GM18873 (cell line): ENCODE data around the gene CDKL2.
"Not testable (repeated sequence)": the region's sequence is repeated elsewhere in the genome, so short reads cannot be mapped to it uniquely, and the experiment has no call there.

ENCODE experiments used
- ATAC-seq: cut with Tn5 transposase; IDR thresholded peaks from one replicate; pipeline ENCODE4 v1.9.1; 2021; ENCODE audit warnings: mild to moderate bottlenecking, moderate library complexity, moderate number of reproducible peaks; ENCODE audit not compliant: unreplicated experiment, low FRiP score

CDKL2 gene

DNA sequence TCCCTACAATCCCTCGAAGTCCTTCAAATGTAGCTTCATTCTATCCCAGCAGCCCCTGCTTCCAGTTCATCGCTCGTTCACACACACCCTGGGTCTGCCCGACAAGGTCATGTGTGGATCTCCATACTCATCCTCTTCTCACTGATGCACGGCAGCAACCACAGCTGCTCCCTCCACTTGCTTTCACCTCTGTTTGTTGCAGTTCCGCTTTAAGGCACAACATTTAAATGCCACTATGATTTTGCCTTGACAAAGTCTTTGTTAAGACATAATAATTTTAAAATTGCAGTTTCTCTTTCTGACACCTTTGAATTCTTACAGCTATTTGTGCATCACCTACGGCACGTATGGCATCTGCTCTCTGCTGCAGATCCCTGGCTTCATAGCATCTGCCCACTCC lies 72.6 kb downstream of the CDKL2 start:
- ATAC-seq, result no peak

DNA sequence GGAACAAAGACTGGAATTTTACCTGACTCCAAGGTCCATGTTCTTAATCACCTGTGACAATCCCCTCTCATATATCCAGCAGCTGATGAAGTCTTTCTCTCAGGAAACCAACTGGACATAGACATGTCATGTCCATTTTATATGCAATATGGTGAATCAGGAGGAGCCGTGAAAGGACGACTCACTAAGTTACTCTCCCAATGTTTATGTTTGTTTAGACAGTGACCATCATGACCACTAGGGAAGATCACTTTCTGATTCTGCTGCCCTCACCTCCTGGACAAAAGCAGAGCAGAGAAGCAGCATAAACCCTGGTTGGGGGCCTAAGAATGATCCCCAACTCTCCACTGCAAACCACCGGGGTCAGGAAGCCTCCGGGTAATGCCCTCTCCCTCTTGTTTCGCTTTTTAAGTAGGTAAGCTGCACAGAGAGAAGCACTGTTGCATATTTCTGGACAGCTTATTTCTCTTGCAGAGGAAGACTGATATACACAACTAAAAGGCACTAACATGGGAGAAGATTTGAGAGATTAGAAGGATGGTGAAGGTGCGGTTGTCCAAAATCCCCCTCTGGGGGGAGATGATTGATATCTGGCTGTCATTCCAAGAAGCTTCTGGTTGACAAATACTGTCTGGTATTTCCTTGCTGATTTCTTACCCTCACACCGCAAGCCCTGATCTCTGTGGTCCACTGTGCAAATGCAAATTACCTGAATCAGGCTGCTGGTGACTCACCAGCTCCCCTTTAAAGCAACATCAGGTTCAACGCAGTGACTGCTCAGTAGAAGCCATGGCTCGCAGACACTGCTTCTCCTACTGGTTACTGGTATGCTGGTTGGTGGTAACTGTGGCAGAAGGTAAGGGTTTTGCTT lies 74.8 kb downstream of the CDKL2 start, which contains the start of gene ODAPH:
Gene ODAPH, plus strand, starts transcription at position 773 of the 871 bp plus-strand sequence. Its CDS starts 17 bp downstream, at position 790.
- ATAC-seq, result peak; percentile 98

DNA sequence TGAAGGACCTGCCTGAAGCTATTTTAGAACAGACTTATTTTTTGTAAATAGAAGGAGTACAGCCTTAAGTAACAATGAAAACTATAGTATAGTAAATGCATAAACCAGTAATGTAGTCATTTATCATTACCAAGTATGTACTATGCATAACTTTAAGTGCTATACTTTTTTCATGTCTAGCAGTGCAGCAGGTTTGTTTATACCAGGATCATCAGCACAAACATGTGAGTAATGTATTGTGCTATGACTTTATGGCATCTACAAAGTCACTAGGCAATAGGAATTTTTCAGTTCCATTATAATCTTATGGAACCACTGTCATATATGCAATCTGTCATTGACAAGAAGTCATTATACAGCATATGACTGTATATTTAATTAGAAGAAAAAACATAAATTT lies 77.9 kb downstream of the CDKL2 start:
- no peak for ATAC-seq

DNA sequence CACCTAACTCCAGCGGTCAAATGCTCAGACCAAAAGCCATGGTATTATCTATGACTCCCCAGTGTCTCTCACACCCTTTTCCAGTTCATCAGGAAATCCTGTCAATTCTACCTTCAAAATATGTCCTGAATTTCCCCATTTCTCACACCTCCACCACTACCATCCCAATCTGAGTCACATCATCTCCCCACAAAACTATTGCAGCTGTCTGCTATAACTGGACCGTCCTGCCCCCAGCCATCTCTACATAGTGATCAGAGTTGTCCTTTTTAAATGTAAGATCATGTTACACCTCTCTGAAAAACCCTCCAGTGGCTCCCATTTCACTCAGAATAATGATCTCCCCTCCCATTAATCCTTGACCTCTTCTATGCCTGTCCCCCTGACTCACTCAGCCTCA lies 81.3 kb downstream of the CDKL2 start:
- no peak for ATAC-seq

DNA sequence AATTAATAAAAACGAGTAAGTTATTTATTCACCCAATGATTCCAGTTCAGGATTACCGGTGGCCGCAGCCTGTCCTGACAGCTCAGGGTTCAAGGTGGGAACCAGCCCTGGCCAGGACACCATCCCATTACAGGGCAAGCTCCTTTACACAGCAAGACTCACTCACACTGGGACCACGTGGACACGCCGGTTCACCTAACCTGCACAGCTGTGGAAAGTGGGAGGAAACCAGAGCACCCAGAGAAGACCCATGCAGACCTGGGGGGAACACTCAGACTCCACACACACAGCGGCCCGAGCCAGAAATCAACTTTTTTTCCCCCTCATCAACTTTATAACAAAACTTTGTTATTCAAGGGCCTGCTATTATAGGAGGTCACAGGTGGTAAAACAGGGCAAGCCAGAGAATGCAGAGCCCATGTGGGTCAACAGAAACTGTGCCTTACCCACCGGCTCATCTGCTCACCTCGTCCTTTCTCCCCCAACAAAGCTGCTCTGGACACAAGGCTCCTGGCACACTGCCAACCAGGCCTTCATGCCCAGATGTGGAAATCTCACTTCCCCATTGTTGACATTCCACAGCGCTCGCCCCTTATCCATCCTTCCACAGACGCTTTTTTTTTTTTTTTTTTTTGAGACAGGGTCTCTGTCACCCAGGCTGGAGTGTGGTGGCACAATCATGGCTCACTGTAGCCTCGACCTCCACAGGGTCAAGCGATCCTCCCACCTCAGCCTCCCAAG lies 82.5 kb downstream of the CDKL2 start:
- ATAC-seq, result no peak

DNA sequence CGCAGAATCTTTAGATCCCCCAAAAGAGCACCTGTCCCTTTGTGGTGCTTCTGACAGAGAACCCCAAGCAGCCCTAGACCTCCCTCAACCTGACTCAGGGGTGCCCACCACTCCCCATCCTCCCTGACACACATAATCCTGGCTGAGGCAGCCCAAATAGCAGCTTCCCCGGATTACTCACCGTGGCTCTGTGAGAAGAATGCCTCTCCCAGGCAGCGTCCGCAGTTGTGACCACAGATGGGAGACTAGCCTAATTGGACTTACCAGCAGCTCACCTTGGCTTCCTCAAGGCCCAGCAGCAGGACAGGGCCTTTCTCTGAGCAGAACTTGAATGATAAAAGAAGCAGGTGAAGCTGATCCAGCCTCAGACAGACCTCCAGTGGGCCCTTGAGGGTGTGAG lies 84.8 kb downstream of the CDKL2 start:
- ATAC-seq, result no peak

DNA sequence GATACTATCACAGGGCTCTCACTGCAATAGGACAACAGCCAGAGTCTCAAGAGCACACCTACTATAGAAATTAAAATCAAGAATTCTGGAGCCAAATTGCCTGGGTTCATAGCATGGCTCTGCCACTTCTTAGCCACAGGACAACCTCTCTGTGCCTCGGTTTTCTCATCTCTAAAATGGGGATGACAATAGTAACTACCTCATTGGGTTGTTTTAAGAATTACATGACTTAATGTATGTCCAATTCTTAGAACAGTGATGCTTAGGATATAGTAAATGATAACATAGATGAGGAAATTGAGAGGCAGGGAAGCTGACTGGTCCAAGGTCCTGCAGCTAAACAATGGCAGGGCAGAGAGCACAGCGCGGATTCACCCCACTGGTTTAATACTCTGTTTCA lies 85.5 kb downstream of the CDKL2 start:
- no peak for ATAC-seq

DNA sequence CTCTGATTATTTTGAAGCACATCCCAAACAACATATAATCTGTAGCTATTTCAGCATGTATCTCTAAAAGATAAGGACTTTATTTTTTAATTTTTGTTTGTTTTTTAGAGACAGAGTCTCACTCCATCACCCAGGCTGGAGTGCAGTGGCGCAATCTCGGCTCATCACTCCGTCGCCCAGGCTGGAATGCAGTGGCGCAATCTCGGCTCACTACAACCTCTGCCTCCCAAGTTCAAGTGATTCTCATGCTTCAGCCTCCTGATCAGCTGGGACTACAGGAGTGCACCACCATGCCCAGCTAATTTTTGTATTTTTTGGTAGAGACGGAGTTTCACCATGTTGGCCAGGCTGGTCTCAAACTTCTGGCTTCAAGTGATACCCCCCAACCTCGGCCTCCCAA lies 86.1 kb downstream of the CDKL2 start:
- ATAC-seq, result not testable (repeated sequence)

DNA sequence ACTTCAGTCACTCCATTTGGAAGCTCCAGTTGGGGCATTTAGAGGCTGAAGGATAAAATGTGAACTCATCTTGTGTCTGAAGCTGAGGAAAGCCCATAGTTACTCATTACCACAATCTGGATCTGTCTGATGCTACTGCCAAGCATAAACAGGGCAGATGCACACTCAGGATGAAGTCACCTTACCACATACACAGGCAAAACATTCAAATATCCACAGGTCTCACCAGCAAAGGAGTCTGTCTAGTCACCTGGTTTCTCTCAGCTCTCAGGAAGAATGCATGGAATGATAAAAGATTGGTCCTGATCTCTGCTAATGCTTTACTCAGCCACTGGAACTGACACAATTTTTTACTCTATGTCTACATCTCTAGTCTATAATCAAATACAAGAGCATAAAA lies 87.5 kb downstream of the CDKL2 start:
- ATAC-seq, result no peak

DNA sequence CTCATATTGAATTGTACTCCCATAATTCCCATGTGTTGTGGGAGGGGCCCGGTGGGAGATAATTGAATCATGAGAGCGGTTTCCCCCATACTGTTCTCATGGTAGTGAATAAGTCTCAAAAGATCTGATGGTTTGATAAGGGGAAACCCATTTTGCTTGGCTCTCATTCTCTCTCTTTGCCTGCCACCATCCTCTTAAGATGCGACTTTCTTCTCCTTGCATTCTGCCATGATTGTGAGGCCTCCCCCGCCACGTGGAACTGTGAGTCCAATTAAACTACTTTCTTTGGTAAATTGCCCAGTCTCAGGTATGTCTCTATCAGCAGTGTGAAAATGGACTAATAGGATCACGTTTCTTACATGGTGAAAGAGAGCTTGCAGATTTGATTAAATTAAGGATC lies 93.0 kb downstream of the CDKL2 start:
- ATAC-seq, result not testable (repeated sequence)

DNA sequence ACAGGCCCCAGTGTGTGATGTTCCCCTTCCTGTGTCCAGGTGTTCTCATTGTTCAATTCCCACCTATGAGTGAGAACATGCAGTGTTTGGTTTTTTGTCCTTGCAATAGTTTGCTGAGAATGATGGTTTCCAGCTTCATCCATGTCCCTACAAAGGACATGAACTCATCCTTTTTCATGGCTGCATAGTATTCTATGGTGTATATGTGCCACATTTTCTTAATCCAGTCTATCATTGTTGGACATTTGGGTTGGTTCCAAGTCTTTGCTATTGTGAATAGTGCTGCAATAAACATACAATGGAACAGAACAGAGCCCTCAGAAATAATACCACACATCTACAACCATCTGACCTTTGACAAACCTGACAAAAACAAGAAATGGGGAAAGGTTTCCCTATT lies 96.4 kb downstream of the CDKL2 start:
- not testable (repeated sequence) for ATAC-seq

DNA sequence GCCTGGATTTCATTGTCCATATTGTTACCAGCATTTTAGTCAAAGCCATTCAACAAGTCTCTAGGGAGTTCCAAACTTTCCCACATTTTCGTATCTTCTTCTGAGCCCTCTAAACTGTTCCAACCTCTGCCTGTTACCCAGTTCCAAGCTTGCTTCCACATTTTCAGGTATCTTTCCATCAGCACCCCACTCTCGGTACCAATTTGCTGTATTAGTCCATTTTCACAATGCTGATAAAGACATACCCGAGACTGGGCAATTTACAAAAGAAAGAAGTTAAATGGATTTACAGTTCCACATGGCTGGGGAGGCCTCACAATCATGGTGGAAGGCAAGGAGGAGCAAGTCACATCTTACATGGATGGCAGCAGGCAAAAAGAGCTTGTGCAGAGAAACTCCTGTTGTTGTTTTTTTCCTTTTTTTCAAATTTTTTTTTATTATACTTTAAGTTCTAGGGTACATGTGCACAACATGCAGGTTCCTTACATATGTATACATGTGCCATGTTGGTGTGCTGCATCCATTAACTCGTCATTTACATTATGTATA lies 96.9 kb downstream of the CDKL2 start:
- not testable (repeated sequence) for ATAC-seq

DNA sequence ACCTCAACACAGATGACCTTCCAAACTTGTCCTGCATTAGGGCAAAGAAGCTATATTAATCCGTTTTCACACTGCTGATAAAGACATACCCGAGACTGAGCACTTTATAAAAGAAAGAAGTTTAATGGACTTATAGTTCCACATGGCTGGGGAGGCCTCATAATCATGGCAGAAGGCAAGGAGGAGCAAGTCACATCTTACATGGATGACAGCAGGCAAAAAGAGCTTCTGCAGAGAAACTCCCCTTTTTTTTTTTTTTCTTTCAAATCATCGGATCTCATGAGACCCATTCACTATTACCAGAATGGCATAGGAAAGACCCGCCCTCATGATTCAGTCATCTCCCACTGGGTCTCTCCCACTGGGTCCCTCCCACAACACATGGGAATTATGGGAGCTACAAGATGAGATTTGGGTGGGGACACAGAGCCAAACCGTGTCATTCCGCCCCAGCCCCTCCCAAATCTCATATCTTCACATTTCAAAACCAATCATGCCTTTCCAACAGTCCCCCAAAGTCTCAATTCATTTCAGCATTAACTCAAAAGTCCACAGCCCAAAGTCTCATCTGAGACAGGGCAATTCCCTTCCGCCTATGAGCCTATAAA lies 98.7 kb downstream of the CDKL2 start:
- ATAC-seq, result not testable (repeated sequence)

DNA sequence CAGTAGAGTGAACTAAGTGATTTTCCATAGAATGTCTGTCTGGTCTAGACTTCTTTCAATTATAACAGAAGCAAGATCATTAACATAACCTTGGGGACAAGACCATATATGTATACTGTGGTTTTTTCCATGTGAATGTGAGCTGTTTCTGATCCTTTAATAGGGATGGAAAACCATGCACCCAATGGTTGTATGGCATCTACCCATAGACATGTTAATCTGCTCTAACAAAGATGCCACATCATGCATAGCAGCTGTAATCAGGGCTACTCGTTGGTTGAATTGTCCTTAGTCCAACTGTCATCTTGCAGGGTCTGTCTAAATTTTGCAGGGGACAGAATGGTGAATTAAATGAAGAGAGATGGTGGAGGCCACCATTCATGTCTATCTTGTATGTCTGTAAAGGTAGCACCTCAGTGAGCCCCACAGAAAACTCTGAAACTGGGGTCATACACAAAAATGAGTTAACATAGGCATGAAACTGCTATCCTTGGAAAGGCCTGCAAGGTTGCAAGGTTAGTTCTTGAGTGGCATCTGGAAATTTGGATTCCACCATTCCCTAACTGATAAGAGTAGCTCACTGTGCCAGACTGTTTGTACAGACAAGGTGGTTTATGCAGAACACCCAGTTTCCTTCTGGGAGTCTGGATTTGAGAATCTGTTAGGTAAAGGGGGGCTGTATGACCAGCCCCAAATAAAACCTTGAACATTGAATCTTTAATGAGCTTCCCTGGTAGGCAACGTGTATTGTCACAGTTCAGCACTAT lies 99.6 kb downstream of the CDKL2 start:
- no peak for ATAC-seq
